ENCODE data around the gene C4orf51.
"Not testable (repeated sequence)": the region's sequence is repeated elsewhere in the genome, so short reads cannot be mapped to it uniquely, and the experiment has no call there.

The C4orf51 gene

GRCh38 chr4:145679991-145680455 is at the start of gene C4orf51:
Gene C4orf51, plus strand, starts transcription at chr4:145680146. Its CDS starts 58 bp downstream, at chr4:145680204.
- peak; percentile 89 for DNase-seq (ENCODE audit: low spot score)

- DNase-seq (ENCODE audit: low spot score): no peak
Measured at GRCh38 chr4:145635117-145635516, 44.8 kb upstream of the C4orf51 start.

GRCh38 chr4:145635630-145636029 is 44.3 kb upstream of the C4orf51 start:
- no peak for DNase-seq (ENCODE audit: low spot score)

- no peak for DNase-seq (ENCODE audit: low spot score)
Measured at GRCh38 chr4:145639186-145639698, 40.7 kb upstream of the C4orf51 start.

- not testable (repeated sequence) for DNase-seq (ENCODE audit: low spot score)
Measured at GRCh38 chr4:145640236-145640635, 39.7 kb upstream of the C4orf51 start.

- DNase-seq (ENCODE audit: low spot score): no peak
Measured at GRCh38 chr4:145643295-145643694, 36.7 kb upstream of the C4orf51 start.

GRCh38 chr4:145644699-145645098 is 35.2 kb upstream of the C4orf51 start:
- no peak for DNase-seq (ENCODE audit: low spot score)

GRCh38 chr4:145656156-145656555 is 23.8 kb upstream of the C4orf51 start:
- peak; percentile 6 for DNase-seq (ENCODE audit: low spot score)

- no peak for DNase-seq (ENCODE audit: low spot score)
Measured at GRCh38 chr4:145660064-145660463, 19.9 kb upstream of the C4orf51 start.

- DNase-seq (ENCODE audit: low spot score): peak; percentile 18
Measured at GRCh38 chr4:145663194-145663593, 16.8 kb upstream of the C4orf51 start.

GRCh38 chr4:145665773-145666172 is 14.2 kb upstream of the C4orf51 start:
- DNase-seq (ENCODE audit: low spot score): no peak

GRCh38 chr4:145670422-145670821 is 9.5 kb upstream of the C4orf51 start:
- DNase-seq (ENCODE audit: low spot score): no peak

GRCh38 chr4:145679520-145679919 is 426 bp upstream of the C4orf51 start:
- DNase-seq (ENCODE audit: low spot score): peak; percentile 94

- DNase-seq (ENCODE audit: low spot score): no peak
Measured at GRCh38 chr4:145680902-145681301, 956 bp downstream of the C4orf51 start.

GRCh38 chr4:145681518-145681917 is 1.6 kb downstream of the C4orf51 start:
- DNase-seq (ENCODE audit: low spot score): no peak

- DNase-seq (ENCODE audit: low spot score): no peak
Measured at GRCh38 chr4:145681956-145682355, 2.0 kb downstream of the C4orf51 start.

- DNase-seq (ENCODE audit: low spot score): no peak
Measured at GRCh38 chr4:145686991-145687390, 7.0 kb downstream of the C4orf51 start.

- DNase-seq (ENCODE audit: low spot score): no peak
Measured at GRCh38 chr4:145690610-145691009, 10.7 kb downstream of the C4orf51 start.

- not testable (repeated sequence) for DNase-seq (ENCODE audit: low spot score)
Measured at GRCh38 chr4:145691416-145691815, 11.5 kb downstream of the C4orf51 start.

- DNase-seq (ENCODE audit: low spot score): peak; percentile 23
Measured at GRCh38 chr4:145694929-145695328, 15.0 kb downstream of the C4orf51 start.

- no peak for DNase-seq (ENCODE audit: low spot score)
Measured at GRCh38 chr4:145697332-145697731, 17.4 kb downstream of the C4orf51 start.

GRCh38 chr4:145698507-145698906 is 18.6 kb downstream of the C4orf51 start:
- DNase-seq (ENCODE audit: low spot score): no peak

GRCh38 chr4:145703850-145704497 is 24.0 kb downstream of the C4orf51 start:
- no peak for DNase-seq (ENCODE audit: low spot score)

- no peak for DNase-seq (ENCODE audit: low spot score)
Measured at GRCh38 chr4:145709336-145709735, 29.4 kb downstream of the C4orf51 start.

All from kidney tubule cell (primary cell).